Ovary (tissue), 3 donors: ENCODE results near the gene GCC1.

Experiments
- EP300 ChIP-seq: sonication (generic); formaldehyde crosslinking; IDR thresholded peaks from one replicate; pipeline ENCODE4 v1.6.1; 2017; ENCODE audit warnings: antibody characterized with exemption
- POLR2A ChIP-seq: fragments of 450-650 bp; IDR thresholded peaks from one replicate; pipeline ENCODE4 v1.6.1; 2017; ENCODE audit warnings: antibody characterized with exemption, mild to moderate bottlenecking, moderate library complexity
- TF ChIP-seq, protein P1 (sequence below), 3 donors: fragments of 450-650 bp in 2 of 3; fragments of 200-600 bp in 1 of 3; IDR thresholded peaks; one replicate each; pipeline versions ENCODE4 v1.5.1 to v1.8.0; 2016 to 2022; ENCODE audit warnings: antibody characterized with exemption in 3 of 3, mild to moderate bottlenecking in 1 of 3
- donor health status: DM: no; HTN: no; CAD: no.

GRCh38 chr7:127618042-127618441, 32.6 kb upstream of the GCC1 start, which contains the start of gene PAX4:
- TF ChIP-seq, protein P1, sequence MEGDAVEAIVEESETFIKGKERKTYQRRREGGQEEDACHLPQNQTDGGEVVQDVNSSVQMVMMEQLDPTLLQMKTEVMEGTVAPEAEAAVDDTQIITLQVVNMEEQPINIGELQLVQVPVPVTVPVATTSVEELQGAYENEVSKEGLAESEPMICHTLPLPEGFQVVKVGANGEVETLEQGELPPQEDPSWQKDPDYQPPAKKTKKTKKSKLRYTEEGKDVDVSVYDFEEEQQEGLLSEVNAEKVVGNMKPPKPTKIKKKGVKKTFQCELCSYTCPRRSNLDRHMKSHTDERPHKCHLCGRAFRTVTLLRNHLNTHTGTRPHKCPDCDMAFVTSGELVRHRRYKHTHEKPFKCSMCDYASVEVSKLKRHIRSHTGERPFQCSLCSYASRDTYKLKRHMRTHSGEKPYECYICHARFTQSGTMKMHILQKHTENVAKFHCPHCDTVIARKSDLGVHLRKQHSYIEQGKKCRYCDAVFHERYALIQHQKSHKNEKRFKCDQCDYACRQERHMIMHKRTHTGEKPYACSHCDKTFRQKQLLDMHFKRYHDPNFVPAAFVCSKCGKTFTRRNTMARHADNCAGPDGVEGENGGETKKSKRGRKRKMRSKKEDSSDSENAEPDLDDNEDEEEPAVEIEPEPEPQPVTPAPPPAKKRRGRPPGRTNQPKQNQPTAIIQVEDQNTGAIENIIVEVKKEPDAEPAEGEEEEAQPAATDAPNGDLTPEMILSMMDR (IDR thresholded peaks at IDR 0.05), result no peak
- TF ChIP-seq EP300 (no peak), POLR2A (no peak)
